ENCODE results near the gene KIF11. TPM values are rescaled to one million over a fixed set of nuclear protein-coding genes. Genes with fewer than 3 reads are reported as not detected.

KIF11 gene
- total RNA-seq, 4 donors from 2014 or later, result 0.37 to 2.2 (median 0.69) TPM

GRCh38 chr10:92591550-92592022, 1.3 kb upstream of the KIF11 start:
- DNase-seq (ENCODE audit: low spot score), result peak; percentile 56
- TF ChIP-seq, protein P1, sequence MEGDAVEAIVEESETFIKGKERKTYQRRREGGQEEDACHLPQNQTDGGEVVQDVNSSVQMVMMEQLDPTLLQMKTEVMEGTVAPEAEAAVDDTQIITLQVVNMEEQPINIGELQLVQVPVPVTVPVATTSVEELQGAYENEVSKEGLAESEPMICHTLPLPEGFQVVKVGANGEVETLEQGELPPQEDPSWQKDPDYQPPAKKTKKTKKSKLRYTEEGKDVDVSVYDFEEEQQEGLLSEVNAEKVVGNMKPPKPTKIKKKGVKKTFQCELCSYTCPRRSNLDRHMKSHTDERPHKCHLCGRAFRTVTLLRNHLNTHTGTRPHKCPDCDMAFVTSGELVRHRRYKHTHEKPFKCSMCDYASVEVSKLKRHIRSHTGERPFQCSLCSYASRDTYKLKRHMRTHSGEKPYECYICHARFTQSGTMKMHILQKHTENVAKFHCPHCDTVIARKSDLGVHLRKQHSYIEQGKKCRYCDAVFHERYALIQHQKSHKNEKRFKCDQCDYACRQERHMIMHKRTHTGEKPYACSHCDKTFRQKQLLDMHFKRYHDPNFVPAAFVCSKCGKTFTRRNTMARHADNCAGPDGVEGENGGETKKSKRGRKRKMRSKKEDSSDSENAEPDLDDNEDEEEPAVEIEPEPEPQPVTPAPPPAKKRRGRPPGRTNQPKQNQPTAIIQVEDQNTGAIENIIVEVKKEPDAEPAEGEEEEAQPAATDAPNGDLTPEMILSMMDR (IDR thresholded peaks at IDR 0.05), result no peak
- ATAC-seq (ENCODE audit: low FRiP score), result peak; percentile 94

DNA sequence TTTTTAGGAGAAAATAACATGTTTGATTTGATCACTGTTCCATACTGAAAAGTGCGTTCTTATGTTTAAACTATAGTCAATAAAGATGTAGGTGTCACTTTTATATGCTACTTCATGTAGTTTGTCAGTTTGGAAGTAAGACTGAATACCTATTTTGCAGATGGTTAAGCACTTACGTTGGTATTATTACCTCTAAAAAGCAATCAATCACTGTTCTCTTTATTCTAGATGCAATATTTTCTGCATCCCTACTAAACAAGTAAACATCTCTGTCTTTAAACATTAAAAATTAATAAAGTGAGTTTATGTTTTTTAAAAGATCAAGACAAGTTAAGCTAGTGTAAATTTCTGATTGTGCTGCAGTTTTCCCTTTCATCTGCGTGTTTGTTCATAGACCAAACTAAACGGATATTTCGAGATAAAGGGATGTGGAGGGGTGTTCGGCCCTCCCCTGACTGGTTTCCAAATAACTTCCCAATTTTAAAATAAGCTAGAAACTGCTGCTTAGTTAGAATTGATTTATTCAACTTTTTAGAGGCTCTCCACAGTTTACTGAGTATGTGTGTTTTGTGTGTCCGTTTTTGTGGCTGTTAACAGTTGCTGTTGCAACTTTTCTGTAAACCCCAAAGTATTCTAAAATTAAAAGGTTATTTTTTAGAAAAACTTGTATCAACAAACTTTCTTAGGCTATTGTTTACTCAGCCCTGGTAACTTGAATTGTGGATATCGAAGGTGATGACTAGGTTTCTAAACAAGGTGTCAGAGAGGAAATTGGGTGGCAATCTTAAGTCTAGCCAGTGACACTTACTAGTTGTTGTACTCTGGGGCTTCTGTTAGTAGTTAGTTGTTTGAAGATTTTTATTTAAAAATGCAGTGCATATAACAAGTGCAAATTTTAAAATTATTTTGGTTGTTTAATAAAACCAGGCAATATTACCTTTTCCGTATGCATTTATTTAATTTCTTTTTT, 974 bp downstream of the KIF11 start:
- no peak for ATAC-seq (ENCODE audit: low FRiP score)

DNA sequence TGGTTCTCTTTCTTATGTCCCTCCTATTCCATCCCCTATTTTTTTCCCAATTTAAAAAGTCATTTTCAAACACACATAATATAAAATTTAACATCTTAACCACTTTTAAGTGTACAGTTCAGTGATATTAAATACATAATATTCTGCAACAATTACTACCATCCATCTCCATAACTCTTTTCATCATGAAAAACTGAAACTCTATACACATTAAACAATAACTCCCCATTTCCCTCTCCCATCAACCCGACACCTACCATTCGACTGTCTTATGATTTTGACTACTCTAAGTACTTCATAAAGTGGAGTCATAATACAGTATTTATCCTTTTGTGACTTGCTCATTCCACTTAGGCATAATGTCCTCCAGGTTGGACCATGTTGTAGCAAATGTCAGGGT, 2.6 kb downstream of the KIF11 start:
- ATAC-seq (ENCODE audit: low FRiP score) (no peak), DNase-seq (ENCODE audit: low spot score) (no peak)
- TF ChIP-seq, protein P1 (IDR thresholded peaks at IDR 0.05), result no peak

More for the DNA sequence above, 974 bp downstream of the KIF11 start:
- TF ChIP-seq, protein P1 (IDR thresholded peaks at IDR 0.05), result no peak
- DNase-seq (ENCODE audit: low spot score), result no peak

DNA sequence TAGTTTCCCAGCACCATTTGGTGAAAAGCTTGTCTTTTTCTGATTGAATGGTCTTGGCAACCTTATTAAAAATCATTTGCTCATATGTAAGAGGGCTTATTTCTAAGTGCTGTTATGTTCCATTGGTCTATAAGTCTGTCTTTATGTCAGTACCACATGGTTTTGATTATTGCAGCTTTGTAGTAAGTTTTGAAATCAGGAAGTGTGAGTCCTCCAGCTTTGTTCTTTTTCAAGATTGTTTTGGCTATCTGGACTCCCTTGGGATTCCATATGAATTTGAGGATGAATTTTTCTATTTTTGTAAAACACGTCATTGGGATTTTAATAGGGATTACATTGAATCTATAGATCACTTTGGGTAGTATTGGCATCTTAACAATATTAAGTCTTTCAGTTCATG, 5.4 kb downstream of the KIF11 start:
- no peak for ATAC-seq (ENCODE audit: low FRiP score)
- TF ChIP-seq, protein P1 (IDR thresholded peaks at IDR 0.05), result no peak
- no peak for DNase-seq (ENCODE audit: low spot score)

GRCh38 chr10:92604841-92605240, 11.9 kb downstream of the KIF11 start:
- ATAC-seq (ENCODE audit: low FRiP score) (no peak), DNase-seq (ENCODE audit: low spot score) (no peak)
- TF ChIP-seq, protein P1 (IDR thresholded peaks at IDR 0.05), result no peak

GRCh38 chr10:92615515-92615914, 22.6 kb downstream of the KIF11 start:
- no peak for ATAC-seq (ENCODE audit: low FRiP score)
- no peak for DNase-seq (ENCODE audit: low spot score)

More at GRCh38 chr10:92615515-92615914, 22.6 kb downstream of the KIF11 start:
- TF ChIP-seq, protein P1 (IDR thresholded peaks at IDR 0.05), result no peak

All from omental fat pad (tissue), 4 donors.